GM18498 (cell line): Measurements from ENCODE around the gene PCARE.
"Not testable (repeated sequence)": the region's sequence is repeated elsewhere in the genome, so short reads cannot be mapped to it uniquely, and the experiment has no call there.

Experiments used
- ATAC-seq: cut with Tn5 transposase; IDR thresholded peaks from one replicate; pipeline ENCODE4 v1.9.1; 2021; ENCODE audit warnings: mild to moderate bottlenecking, moderate library complexity; ENCODE audit not compliant: unreplicated experiment

The PCARE gene

DNA sequence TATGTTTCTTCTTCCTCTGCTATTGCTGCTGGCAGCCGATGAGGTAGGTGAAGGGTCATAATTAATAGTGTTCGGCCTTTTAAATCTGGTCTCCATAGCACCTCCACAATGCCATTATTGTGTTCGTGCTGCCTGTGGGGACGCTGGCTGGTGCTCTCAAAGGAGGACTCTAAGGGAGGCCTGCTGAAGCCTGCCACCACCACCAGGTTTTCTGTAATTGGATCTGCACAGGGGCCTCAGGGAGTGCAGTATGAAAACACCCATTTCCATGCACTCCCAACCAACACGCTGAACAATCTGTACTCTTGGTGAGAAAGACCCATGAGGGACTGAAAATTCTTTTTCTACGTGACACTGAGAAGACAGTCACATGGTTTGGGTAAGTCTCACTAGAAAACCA lies 23.2 kb upstream of the PCARE start:
- ATAC-seq = no peak

DNA sequence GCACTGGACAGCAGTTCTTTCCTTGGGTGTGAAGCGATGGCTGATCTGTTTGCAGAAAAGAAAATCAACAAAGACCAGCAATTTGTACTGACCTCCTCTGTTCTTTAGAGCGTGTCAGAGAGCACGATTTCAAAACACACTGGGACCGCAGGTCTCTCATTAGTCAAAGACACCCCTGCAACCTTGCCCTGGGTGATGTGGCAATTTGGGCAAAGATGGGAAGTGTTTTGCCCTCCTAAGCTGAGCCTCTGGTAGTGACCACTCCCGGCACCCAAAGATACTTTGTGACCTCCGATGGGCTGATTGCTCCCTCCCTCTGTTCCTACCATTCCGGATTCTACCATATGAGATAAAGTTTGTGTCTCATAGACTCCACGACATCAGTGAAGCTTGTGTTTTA lies 22.6 kb upstream of the PCARE start:
- ATAC-seq = no peak

DNA sequence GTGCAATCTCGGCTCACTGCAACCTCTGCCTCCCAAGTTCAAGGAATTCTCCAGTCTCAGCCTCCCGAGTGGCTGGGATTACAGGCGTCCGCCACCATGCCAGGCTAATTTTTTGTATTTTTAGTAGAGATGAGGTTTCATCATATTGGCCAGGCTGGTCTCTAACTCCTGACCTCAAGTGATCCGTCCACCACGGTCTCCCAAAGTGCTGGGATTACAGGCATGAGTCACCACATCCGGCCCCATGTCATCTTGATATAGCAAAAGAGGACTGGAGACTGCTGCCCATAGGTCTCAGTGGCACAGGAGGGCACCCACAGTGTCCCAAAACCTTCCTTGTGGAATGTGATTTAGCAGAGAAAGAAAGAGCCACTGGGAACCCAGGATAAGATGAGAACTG lies 16.0 kb upstream of the PCARE start:
- not testable (repeated sequence) for ATAC-seq

DNA sequence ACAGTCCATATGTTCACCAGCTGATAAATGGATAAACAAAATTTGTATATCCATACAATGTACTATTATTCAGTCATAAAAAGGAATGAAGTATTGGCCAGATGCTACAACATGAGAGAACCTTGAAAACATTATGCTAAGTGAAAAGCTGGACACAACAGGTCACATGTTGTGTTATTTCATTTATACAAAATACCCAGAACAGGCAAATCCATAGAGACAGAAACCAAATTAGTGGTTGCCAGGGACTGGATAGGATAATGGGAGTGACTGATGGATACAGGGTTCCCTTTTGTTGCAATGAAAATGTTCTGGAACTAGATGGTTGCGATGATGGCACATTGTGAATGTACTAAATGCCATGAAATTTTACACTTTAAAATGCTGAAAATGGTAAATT lies 10.2 kb upstream of the PCARE start:
- no peak for ATAC-seq

DNA sequence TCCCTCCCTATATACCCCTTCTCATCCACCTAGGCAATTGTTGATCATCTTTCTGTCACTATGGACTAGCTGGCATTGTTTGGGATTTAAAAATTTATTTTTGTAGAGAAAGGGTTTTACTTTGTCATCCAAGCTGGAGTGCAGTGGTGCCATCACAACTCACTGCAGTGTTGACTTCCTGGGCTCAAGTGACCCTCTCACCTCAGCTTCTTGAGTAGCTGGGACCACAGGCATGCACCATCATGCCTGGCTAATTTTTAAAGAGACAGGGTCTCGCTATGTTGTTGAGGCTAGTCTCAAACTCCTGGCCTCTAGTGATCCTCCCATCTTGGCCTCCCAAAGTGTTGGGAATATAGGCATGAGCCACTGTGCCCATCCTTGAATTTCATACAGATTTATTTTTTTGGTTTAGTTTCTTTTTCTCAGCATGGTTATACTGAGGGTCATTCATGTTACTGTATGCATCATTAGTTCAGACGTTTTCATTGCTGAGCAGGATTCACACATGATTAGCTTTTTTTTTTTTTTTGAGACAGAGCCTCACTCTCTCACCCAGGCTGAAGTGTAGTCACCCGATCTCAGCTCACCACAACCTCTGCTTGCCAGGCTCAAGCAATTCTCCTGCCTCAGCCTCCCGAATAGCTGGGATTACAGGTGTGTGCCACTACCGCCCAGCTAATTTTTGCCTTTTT lies 8.6 kb upstream of the PCARE start:
- ATAC-seq = peak; percentile 62

DNA sequence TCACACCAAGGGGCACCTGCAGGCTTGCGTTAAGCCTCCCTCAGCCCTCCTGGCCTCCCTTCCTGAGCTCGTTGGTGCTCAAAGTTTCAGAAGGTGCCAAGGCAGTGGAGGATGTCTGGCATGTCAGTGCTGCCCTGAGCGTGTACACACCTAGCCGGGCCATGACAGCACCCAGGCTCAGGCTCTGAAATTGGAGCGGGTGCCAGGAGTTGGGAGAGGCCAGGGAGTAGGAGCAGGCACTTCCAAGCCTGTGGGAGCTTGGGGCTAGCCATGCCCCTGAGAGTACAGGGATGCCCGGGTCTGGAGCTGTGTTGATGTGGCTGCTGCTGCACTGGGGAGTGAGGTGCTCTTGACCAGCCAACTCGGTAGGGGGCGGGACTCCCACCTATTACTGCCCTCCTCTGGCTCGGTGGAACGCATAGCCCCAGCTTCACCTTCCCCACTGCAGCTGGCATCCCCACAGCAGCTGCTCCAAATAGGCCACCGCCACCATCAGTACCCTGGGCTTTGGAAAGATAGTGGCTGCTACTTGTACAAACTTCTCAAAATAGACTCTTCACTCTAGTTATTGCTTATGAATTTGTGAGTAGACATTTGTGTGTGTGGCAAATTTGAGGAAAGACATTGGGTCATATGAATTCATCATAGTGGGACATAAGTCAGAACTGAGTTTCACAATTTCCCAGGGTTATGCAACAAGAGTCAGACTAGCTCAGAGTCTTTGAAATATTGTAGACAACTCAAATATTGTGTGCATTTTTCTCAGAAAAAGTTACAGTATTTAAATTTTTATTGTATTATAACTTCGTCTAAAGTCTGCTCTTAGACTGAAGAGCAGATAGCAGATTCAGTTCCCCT lies 6.8 kb upstream of the PCARE start:
- ATAC-seq = no peak

DNA sequence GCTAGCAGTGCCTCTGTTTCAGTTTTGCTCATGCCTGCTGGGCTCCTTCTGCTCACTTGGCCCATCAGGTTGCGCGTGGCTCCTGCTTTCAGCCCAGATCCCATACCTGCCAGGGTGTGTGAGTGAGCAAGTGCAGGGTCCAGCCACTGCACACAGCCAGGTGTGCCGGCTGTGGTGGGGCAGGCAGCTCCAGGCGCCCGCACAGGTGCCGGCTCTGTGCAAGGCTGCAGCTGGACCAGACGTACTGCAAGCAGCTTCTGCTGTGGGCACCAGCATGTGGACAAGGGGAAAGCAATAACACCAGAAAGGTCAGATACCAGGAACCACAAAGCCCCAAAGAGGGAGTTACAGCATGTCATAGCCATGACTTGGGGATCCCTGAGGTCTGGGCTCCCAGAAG lies 5.6 kb upstream of the PCARE start:
- ATAC-seq = no peak

DNA sequence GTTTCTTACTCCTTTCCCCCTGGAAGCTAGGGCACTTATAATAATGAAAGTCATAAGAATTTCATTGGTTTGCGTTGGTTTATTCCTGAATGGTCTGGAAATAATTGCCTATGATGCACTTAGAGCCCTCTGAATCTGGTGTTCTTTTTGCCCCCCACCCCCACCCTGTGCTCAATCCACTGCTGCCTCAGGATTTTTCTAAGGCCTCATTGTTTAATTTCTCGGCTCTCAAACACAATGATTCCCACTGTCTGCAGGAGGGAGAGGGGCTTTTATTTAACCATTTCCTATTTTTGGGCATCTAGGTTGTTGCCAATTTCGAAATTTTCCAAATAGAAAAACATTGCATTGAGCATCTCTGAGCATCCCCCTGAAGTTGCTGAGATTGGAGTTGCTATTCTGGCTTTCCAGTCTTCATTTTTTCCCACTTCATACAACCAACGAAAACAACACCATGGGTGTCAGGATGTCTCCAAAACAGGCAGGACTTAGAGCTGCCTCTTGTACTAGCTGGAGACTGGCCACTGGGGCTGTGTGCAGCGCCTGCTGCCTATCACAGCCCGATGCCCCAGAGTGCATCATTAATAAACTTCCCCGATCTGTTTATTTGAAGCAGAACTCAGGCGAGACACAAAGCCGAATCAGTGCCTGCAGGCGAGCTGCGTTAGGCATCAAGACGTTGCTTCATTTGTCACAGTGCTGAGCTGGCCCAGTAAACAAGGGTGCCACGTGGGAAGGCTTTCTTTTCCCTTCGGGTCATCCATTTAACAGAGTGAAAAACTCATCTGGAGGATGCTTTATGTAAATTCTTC lies 1.8 kb upstream of the PCARE start:
- ATAC-seq = no peak

DNA sequence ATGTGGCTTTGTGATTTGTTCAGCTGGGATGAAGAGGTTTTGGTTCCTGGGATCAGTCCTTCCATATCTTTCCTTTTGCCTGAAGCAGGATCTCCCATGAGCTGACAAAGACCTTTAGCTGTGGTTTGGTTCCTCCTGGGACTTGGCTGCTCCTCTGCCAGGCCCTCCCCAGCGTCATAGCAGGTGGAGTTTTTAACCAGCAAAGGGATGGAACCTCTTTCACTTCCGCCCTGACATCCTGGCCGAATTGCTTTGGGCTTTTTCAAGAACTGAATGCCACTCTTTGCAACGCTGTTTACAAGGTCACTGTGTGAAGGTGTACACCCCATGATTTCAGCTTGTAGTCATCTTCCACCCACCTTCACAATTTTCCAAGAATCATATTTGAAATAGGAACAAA lies 390 bp downstream of the PCARE start:
- ATAC-seq = no peak

DNA sequence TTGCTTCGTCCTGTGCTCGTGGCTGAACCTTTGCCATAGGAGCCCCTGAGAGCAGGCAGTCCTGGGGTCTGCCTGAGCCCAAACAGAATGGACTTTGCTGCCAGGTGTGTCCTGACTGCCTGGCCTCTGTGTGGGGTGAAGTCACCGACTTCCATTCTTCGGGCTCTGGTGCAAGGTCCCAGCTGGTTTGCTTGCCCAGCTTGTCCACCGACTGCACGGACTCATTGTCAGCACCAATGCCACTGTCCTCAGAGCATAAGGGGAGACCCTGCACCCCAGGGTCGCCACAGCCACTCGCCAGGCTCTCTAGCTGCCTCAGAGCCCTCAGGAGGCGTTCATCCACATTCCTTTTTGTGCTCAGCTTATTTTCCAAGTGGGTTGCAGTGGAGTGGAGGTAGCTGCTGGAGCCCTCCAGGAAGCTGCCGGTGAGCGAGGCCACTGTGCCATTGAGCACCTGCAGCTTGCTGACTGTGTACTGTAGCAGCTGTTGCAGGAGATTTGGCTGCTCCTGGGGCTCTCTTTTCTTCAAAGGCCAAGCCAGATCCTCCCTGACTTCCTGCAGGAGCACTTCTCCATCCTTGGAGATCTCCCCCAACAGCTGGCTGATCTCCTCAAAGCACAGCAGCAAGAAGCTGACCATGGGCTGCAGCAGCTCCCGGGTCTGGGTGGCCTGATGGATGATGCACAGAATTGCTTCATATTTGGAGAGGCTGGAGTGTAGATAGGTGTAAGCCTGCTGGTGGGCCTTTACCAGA lies 1.2 kb downstream of the PCARE start:
- ATAC-seq = no peak

DNA sequence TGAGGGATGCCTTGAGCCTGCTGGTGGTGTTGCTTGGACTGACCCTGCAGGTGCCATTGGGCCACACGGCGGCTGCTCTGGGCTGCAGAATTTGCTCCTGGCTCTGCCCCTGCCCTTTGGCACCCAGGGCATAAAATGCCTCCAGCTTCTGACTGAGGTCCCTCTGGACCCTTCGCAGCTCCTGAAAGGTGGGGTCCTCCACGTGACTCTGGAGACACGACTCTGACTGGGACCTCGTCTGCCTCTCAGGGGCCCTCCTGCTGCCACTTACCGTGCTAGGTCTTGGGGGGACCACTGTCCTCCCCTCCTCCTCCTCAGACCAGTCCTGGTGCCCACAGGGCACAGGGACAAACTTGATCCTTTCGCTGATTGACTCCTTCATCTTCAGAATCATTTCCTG lies 2.1 kb downstream of the PCARE start:
- no peak for ATAC-seq

DNA sequence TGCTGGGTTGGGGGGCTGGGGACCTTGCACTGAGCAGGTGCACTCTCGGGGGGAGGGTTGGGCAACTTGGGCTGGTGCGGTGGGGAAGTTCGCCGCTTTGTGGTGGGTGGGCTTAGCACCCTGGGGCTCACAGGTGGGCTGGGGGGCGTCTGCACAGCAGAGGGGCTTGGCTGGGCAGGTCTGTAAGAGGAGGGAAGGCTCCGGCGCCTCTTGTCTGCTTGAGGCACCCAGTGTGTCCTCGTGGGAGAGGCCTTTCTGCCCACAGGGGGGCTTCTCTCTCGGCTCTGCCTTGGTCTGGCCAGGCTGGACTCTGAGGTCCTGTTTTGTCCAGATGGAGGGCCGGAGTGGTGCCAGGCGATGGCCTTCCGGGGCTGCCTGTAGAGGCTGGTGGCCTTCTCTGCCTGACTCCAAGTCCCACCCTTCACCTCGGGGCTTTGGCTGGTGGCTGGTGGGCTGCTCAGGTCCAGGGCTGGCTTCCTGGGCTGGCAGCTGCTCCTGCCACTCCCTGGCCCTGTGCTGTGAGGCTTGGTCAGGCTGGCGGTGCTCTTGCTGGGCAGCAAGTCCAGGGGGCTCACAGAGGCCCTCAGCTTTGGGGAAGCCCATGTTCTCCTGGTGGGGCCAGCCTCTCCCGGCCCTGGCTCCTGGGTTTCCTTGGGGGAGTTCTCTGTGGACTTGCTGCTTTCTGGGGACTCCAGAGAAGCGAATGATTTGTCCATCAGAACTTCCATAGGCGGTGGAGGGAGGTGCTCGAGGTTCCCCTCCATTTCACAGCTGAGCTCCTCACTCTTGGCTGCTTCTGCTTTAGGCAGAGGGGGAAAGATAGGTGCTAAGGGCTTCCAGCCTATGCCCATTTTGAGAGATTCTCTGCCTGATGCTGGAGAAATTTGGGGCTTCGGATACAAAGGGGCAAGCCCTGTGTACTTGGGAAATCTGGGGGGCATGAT lies 3.0 kb downstream of the PCARE start:
- no peak for ATAC-seq

DNA sequence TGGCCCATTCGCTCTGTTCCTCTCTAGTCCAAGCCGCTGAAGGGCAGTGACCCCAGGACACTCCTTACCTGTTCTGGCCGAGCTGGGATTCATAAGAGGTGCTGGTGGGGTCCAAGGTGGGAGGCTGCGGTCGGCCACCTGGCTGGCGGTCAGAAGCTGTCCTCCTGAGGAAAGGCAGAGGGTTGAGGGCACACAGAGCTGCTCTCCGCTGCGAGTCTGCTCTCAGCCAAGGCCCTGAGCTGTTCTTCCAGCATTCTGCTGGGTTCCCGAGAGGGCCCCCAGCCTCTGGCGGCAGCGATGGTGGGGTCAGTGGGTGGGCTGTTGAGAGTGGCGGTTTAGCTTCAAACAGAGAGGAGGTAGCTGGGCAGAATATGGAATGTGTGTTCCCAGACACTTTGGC lies 3.8 kb downstream of the PCARE start:
- no peak for ATAC-seq

DNA sequence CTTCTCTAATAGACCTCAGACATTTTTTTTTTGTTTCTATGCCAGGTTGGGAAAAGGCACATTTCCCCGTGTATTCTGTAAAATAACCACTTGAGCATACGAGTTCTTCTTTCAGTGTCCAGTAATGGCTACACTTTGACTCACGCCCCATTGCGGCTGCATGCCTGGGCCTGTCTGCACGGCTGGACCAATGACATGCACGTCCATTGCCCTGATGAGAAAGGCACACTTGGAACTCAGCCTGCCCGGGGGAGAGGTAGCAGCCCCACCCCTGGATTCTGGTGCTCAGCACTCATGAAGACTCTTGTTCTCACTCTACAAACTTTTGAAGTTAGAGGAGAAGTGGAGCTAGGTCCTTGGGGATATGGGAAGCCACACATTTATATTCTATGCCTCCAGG lies 5.8 kb downstream of the PCARE start:
- ATAC-seq = no peak

DNA sequence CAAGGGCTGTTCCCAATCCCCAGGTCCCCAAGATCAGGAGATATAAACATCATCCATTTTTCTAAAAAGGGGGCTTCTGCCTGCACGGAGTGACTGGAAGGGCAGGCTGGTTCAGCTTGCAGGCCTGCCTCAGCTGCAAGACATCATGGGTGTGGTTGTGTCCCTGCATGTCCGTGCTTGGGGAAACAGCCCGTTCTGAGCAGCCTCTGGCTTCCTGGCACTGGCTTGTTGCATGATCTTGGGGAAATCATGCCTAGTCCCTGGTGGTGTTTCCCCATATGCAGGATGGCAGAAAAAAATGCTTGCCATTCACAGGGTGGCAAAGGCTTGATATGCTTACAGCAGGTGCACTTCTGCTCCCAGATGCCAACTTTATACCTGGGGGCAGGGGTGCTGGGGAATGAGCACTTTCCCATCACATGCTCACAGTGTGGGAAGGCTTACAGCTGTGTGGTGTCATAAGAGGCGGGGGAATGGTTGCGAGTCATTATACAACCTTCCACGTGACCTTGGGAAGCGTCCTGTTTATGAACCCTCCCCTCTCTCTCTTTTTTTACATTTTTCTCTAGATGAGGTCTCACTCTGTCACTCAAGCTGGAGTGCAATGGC lies 7.2 kb downstream of the PCARE start:
- ATAC-seq = no peak

DNA sequence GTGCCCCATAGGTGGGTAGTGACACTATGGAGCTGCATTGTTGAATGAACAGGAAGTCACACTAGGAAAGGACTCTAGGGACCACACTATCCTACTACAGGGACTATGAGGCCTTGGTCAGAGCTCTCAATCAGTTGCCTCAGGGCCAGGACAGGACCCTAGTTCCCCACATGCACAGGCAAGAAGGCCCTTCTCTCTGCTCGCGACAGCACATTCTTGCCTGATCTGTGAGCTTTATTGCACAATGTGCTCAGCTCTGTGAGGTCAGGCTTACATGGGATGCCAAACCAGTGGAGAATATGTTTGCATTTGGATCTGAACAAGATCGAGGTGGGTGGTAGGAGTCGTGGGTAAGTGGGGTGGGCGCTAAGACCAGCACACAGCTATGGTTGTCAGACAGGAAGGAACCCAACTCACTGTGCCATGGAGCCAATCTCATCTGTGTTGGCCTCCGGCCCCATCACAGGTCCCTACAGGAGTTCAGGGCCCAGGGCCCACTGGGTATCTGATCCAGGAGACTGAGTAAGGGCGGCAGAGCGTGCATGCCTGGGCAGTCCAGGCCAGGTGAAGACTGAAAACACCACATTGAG lies 8.0 kb downstream of the PCARE start:
- no peak for ATAC-seq

DNA sequence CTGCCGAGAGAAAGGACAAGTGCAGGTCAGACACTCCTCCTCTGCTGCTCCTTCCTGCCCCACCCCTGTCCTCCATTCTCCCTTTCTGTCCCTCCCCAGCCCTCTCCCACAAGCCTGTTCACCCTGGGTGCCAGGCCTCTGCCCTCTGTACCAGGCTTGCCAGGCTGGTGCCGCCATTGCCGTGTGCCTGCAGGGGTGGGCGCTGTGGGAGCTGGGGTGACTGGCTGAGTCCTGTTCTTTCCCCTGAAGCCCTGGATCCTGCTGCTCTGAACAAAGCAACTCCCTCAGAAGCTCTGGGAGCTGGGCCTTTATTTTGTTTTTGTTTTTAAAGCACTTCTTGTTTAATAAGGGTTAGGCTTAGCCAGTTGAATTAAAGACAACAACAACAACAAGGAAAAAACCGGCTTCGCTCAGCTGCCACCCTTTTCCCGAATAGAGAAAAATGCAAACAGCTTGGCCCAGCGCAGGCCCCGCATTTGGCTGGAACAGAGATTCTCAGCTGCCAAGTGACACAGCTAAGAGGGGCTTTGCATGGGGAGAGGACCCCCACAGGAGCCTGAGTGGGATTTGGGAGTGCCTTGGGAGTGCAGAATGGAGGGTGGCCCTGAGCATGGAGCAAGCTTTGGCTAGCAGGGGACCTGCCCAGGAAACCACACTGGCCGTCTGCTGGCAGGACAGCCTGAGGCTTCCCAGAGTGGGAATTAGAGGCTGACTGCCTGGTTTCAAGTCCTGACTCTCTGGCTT lies 9.1 kb downstream of the PCARE start:
- ATAC-seq = no peak

DNA sequence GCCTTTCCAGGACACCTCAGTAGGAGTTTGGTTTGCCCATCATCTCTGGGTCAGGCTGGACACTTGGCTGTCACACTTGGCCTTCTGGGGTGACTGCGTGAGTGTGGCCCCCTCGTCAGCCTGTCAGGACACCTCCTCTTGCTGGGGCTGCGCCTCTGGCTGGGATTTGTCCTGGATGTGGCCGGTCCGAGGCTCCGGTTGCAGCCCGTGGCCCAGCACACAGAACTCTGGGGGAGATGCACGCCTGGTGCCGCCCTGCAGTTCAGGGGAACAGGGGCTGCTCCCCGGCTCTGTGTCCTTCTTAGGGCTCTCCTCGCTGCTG lies 9.6 kb downstream of the PCARE start:
- no peak for ATAC-seq

DNA sequence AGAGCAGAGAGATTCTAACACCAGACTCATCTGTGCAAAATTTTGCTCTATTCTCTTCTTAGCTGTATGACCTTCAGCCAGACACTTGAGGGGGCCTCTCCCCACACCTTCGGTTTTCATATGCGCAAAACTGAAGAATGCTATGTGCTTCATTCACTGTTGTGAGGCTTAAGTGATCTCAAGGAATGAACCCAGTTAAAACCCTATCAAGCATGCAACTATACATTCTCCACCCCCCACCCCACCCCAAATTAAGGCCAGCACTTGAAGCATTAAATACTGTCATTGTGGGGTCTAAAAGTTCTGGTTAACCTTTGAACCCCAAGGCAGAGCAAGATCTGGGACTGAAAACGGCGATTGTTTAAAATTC lies 10.0 kb downstream of the PCARE start:
- no peak for ATAC-seq
